ENCODE data around the gene KCNQ2. TPM values are rescaled to one million over a fixed set of nuclear protein-coding genes. Genes with fewer than 3 reads are reported as not detected.
"Not testable (repeated sequence)": the region's sequence is repeated elsewhere in the genome, so short reads cannot be mapped to it uniquely, and the experiment has no call there.

KCNQ2 gene
- total and polyA plus RNA-seq, 2 experiments from 2014 or later, result 68.5 to 92.4 TPM

DNA sequence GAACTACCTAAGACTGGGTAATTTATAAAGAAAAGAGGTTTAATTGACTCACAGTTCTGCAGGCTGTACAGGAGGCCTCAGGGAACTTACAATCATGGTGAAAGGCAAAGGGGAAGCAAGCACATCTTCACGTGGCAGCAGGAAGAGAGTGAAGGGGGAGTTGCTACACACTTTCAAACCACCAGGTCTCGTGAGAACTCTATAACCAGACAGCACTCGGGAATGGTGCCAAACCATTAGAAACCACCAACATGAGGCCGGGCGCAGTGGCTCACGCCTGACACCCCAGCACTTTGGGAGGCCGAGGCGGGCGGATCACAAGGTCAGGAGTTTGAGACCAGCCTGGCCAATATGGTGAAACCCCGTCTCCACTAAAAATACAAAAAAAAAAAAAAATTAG, 42.1 kb upstream of the KCNQ2 start:
- not testable (repeated sequence) for H3K27ac Mint-ChIP-seq; H3K4me3 Mint-ChIP-seq; H2AFZ ChIP-seq; H3F3A ChIP-seq (replicated peaks; ENCODE audit: low read depth); H3K36me3 ChIP-seq (ENCODE audit: insufficient read depth); H3K27me3 ChIP-seq (ENCODE audit: insufficient read depth); H3K4me3 ChIP-seq; H3K4me1 ChIP-seq (ENCODE audit: insufficient read depth); H3K27ac ChIP-seq (ENCODE audit: low read depth); H3K9me2 ChIP-seq (ENCODE audit: insufficient read depth); DNase-seq (ENCODE audit: low spot score); H3K27me3 Mint-ChIP-seq (ENCODE audit: insufficient read depth, low read depth, poor library complexity); H3K79me2 ChIP-seq (replicated peaks; ENCODE audit: insufficient read depth); H4K20me1 ChIP-seq (replicated peaks; ENCODE audit: insufficient read depth); ATAC-seq; H3K36me3 Mint-ChIP-seq (ENCODE audit: low read depth); H3K4me2 ChIP-seq
- Mint-ChIP-seq H3K4me1 (peaks cover 13% of the 10 kb centered on the region), H3K9me3 (peaks cover 14% of the 10 kb centered on the region; the same call in 2 of the 3 replicates)

- no peak overlapping the region for H3K27ac Mint-ChIP-seq
- peaks cover 5% of the 10 kb centered on the region for H3K27me3 Mint-ChIP-seq (ENCODE audit: insufficient read depth, low read depth, poor library complexity)
- no peaks in the 10 kb centered on the region for H3K27me3 ChIP-seq (ENCODE audit: insufficient read depth)
- no peaks in the 10 kb centered on the region; the same call in 1 of the 2 replicates for H3K4me1 ChIP-seq (ENCODE audit: insufficient read depth)
- no peak overlapping the region for H3K4me3 ChIP-seq
- no peak overlapping the region for H3K4me2 ChIP-seq
- H3K36me3 ChIP-seq (ENCODE audit: insufficient read depth), result no peaks in the 10 kb centered on the region
- peaks cover 13% of the 10 kb centered on the region for H3K36me3 Mint-ChIP-seq (ENCODE audit: low read depth)
- H3K4me1 Mint-ChIP-seq, result peaks cover 7% of the 10 kb centered on the region
- H3K9me3 Mint-ChIP-seq, result peaks cover 19% of the 10 kb centered on the region
- H3K79me2 ChIP-seq (replicated peaks; ENCODE audit: insufficient read depth), result no peaks in the 10 kb centered on the region
- H2AFZ ChIP-seq, result no peak overlapping the region
- no peaks in the 10 kb centered on the region for H3K9me2 ChIP-seq (ENCODE audit: insufficient read depth)
- 0 out of 2 replicates have a peak, but pooled peaks cover 3% of the 10 kb centered on the region for H3F3A ChIP-seq (replicated peaks; ENCODE audit: low read depth)
- no peaks in the 10 kb centered on the region for H4K20me1 ChIP-seq (replicated peaks; ENCODE audit: insufficient read depth)
- no peak overlapping the region for H3K27ac ChIP-seq (ENCODE audit: low read depth)
- ATAC-seq, result no peak
- no peak for DNase-seq (ENCODE audit: low spot score)
- TF ChIP-seq CREB1 (CRISPR knock-in tag; IDR thresholded peaks at IDR 0.05; ENCODE audit: low read depth), result no peak
- TF ChIP-seq, protein P1, sequence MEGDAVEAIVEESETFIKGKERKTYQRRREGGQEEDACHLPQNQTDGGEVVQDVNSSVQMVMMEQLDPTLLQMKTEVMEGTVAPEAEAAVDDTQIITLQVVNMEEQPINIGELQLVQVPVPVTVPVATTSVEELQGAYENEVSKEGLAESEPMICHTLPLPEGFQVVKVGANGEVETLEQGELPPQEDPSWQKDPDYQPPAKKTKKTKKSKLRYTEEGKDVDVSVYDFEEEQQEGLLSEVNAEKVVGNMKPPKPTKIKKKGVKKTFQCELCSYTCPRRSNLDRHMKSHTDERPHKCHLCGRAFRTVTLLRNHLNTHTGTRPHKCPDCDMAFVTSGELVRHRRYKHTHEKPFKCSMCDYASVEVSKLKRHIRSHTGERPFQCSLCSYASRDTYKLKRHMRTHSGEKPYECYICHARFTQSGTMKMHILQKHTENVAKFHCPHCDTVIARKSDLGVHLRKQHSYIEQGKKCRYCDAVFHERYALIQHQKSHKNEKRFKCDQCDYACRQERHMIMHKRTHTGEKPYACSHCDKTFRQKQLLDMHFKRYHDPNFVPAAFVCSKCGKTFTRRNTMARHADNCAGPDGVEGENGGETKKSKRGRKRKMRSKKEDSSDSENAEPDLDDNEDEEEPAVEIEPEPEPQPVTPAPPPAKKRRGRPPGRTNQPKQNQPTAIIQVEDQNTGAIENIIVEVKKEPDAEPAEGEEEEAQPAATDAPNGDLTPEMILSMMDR (conservative IDR thresholded peaks at IDR 0.05; ENCODE audit: low read depth in 2 of 2), result no peak
- TF ChIP-seq, protein P2, sequence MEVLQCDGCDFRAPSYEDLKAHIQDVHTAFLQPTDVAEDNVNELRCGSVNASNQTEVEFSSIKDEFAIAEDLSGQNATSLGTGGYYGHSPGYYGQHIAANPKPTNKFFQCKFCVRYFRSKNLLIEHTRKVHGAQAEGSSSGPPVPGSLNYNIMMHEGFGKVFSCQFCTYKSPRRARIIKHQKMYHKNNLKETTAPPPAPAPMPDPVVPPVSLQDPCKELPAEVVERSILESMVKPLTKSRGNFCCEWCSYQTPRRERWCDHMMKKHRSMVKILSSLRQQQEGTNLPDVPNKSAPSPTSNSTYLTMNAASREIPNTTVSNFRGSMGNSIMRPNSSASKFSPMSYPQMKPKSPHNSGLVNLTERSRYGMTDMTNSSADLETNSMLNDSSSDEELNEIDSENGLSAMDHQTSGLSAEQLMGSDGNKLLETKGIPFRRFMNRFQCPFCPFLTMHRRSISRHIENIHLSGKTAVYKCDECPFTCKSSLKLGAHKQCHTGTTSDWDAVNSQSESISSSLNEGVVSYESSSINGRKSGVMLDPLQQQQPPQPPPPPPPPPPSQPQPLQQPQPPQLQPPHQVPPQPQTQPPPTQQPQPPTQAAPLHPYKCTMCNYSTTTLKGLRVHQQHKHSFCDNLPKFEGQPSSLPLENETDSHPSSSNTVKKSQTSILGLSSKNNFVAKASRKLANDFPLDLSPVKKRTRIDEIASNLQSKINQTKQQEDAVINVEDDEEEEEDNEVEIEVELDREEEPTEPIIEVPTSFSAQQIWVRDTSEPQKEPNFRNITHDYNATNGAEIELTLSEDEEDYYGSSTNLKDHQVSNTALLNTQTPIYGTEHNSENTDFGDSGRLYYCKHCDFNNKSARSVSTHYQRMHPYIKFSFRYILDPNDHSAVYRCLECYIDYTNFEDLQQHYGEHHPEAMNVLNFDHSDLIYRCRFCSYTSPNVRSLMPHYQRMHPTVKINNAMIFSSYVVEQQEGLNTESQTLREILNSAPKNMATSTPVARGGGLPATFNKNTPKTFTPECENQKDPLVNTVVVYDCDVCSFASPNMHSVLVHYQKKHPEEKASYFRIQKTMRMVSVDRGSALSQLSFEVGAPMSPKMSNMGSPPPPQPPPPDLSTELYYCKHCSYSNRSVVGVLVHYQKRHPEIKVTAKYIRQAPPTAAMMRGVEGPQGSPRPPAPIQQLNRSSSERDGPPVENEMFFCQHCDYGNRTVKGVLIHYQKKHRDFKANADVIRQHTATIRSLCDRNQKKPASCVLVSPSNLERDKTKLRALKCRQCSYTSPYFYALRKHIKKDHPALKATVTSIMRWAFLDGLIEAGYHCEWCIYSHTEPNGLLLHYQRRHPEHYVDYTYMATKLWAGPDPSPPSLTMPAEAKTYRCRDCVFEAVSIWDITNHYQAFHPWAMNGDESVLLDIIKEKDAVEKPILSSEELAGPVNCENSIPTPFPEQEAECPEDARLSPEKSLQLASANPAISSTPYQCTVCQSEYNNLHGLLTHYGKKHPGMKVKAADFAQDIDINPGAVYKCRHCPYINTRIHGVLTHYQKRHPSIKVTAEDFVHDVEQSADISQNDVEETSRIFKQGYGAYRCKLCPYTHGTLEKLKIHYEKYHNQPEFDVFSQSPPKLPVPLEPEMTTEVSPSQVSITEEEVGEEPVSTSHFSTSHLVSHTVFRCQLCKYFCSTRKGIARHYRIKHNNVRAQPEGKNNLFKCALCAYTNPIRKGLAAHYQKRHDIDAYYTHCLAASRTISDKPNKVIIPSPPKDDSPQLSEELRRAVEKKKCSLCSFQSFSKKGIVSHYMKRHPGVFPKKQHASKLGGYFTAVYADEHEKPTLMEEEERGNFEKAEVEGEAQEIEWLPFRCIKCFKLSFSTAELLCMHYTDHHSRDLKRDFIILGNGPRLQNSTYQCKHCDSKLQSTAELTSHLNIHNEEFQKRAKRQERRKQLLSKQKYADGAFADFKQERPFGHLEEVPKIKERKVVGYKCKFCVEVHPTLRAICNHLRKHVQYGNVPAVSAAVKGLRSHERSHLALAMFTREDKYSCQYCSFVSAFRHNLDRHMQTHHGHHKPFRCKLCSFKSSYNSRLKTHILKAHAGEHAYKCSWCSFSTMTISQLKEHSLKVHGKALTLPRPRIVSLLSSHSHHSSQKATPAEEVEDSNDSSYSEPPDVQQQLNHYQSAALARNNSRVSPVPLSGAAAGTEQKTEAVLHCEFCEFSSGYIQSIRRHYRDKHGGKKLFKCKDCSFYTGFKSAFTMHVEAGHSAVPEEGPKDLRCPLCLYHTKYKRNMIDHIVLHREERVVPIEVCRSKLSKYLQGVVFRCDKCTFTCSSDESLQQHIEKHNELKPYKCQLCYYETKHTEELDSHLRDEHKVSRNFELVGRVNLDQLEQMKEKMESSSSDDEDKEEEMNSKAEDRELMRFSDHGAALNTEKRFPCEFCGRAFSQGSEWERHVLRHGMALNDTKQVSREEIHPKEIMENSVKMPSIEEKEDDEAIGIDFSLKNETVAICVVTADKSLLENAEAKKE (CRISPR knock-in tag; IDR thresholded peaks at IDR 0.05), result no peak
- no peak for TF ChIP-seq NANOG (IDR thresholded peaks at IDR 0.05; ENCODE audit: borderline replicate concordance)
- no peak overlapping the region for H3K4me3 Mint-ChIP-seq
These were observed 40.8 kb upstream of the KCNQ2 start for GRCh38 chr20:63513207-63513606.

All from GM23338 (cell line).